Hindlimb muscle (tissue), 1 donor: ENCODE measurements around the gene C2CD3. TPM values are rescaled to one million over a fixed set of nuclear protein-coding genes. Genes with fewer than 3 reads are reported as not detected.

Experiments
- DNase-seq: peaks from one replicate; pipeline ENCODE4 v3.0.0-alpha.2; 2013
- polyA plus RNA-seq: library from polyadenylated mRNA; unstranded; fragments of 120-200 nt; gene quantifications from one replicate; pipeline ENCODE4 v1.2.1, GENCODE V29; 2013; ENCODE audit not compliant: insufficient read length

C2CD3 gene
- polyA plus RNA-seq, 1 donor: 25.4 TPM

DNA sequence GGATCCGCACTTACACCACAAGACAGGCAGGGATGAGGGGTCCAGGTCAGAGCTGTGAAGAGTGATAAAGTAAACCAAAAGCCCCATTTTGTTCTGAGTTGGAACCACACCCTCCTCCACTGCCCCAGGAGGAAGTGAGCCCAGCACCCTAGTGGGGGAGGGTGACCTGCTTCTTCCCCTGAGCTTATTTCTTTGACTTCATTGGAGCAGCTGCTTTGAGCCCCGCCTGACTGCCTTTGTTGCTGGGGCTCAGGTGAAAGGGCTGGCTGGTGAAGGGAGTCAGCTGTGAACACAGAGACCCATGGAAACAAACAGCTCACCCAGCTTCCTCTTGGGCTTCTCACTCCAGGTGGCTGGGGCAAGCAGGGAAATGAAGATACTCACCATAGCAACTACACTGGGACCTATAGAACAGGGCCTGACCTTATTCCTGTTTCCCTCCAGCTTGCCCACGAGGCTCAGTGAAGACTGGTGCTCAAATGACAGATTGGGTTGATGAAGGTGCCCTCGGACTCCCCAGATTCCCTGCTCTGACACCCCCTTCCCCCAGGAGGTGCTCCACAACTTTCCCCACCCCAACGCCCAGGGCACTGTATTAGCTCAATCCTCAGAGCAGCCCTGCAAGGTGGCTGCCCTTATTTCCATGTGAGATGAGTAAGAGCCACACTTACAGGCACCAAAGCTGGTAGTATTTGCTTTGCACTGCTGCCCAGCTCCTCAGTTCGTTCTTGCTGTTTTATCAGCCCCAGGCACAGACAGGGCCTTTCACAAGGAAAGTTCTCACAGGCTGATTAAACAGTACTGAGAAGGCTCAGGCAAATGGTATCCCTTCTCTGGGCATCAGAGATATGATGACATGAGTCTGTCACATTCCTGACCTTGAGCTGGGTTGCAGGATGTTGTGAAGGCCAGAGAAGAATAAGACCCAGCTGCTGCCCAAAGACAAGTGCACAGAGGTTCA is 190.5 kb downstream of the C2CD3 start:
- no peak for DNase-seq

DNA sequence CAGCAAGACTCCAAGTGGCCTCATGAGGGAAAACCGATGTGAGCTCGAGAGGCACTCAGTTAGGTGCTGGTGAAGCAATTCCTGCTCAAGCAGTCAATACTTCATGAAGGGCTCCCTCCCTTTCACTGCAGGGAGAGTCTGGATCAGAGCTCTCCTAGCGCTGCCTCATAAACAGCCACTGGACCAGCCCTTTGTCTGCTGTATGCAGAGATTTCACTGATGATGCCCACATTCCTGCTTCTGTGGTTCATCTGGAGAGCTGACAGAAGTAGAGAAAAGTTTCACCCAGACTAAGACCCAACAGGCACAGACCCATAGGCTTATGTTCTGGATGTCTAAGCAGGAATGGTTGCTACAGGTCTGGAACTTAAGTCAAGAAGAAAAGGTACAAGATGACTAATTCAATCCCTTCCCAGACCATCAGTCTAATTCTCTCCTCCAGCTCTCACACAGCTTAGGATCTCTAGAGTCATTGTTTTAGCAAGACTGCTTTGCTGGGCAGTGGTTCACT is 192.2 kb downstream of the C2CD3 start:
- DNase-seq: no peak

DNA sequence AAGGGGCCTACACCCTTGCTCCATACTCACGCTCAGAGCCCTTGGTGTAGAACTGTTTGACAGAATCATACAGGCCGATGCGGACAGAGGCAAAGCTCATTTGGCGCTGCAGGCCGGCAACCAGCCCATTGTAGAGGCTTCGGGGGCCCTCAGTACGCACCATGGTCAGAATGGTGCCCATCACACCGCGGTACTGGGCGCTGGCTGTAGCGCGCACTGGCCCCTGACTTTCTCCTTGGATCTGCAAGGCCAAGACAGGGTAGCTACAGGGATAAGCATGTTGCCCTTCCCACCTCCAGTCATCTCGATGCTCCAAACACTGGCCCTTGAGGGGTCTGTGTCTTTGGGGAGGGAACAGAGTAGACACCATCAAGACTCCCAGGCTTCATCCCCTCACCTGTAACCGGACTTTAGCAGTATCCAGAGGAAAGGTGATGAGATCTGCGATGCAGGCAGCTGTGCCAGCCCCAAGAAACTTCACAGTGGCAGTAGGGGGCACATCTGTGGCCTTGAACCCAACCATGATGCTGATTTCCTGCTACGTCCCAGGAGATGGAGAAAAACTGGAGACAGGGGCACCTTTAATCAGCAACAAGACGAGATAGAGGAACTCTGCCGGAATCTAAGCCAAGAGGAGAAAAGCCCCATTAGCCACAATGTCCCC is 192.8 kb downstream of the C2CD3 start:
- no peak for DNase-seq

DNA sequence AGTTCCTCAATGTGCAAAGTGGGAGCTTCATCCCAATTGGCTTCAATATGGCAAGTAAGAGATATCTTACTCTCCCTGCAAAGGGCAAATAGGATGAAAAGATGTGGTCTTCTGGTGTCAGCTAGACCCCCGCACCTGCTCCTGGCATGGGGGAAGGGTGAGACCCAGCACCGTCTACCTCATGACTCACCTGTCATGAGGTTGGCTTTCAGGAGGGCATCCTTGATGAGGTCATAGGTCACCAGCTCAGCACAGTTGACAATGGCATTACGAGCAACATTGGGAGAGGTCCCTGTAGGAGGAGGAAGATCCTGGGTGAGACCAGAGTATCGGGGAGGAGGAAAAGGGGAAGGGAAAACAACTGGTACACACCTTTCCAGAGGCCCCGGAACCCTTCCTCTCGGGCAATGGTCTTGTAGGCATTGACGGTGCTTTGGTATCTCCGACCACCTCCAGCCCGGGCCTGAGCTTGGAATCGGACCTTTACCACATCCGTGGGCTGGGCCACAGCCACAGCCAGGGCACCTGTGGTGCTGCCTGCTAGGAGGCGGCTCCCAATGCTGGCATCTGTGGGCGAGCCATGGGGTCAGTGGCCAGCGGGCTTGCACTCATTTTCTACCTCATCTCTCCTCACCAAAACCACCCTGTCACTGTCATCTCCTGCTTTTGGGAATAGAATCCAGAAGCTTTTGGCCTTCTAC is 194.2 kb downstream of the C2CD3 start:
- DNase-seq: no peak

DNA sequence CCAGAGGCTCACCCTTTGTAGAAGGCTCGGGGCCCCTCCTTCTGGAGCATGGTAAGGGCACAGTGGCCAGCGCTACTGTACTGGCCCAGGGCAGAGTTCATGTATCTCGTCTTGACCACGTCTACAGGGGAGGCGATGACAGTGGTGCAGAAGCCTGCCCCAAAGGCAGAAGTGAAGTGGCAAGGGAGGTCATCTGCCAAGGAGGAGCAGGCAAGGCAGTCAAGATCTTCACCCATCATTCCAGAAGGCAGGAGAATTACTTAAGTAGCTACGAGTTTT is 195.4 kb downstream of the C2CD3 start:
- no peak for DNase-seq

DNA sequence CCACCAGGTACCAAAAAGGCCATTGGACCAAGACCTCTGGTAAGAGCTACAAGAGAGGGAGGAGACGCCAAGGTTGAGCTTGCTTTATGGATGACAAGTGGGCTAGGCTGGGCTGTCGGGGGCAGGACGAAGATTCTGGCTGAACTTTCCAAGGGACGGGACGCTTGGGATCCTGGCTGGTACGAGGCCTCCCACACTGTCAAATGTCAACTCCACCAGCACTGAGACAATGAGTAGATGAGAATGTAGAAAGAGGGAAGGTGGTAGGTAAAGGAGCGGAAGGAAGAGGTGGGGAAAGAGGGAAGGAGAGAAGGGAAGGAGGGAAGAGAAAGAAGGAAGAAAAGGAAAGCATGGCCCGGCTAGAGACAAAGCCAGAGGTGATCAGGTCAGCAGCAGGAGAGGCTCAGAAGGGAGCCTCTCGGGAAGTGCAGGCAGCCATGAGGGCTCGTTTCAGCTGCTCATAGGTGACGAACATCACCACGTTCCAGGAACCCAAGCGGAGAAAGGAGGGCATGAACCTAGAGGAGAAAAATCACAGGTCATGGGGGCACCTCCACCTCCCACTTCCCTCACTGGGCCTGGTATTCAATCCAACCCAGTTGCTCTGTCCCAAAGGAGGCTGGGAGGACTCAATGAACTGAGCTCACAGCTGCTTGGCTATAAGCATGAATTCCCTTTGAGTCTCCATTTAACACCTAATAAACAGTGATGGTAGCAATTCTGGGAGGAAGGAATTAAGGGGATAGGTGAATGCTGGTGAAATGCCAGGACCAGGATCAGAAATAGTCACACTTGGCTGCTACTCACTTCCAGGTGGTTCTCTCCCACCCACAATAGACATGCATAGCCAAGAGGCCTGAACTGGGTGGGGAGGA is 196.0 kb downstream of the C2CD3 start:
- no peak for DNase-seq

DNA sequence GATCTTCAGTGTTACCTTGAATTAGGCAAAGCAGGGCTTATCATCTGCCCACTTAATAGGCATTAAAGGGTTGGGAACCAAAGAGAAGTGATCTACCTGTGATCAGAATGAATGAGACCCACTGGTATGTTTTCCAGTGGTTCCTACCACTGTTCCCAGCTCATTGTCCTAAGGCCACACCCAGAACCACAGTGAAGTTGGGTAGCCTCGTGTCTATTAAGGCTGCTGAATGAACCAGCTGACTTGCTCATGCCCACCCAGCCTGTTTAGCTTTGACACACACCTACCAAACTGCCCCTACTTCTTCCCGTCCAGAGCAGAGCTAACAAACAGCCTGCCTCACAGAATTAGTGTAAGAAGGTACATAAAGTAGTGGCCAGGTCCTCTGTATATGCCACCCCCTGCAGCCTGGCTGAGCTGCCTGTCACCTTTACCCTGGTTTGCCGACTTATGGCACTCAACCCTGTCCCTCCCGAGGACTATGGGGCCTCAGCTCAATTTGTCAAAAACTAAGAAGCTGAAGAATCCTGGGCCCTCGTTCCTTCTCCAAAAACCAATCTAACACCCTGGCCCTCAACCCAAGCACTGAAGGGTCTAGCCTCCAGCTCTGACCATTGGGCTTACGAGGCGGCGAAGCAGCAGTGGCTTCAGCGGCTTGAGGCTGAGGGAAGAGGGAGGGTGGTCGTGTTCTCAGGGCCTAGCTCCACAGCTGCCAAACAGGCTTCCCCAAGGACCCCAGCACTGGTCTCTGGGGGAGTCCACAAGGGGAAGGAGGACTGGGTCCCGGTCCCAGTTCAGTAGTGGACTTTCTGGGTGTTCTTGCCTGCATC is 198.0 kb downstream of the C2CD3 start:
- DNase-seq: no peak

DNA sequence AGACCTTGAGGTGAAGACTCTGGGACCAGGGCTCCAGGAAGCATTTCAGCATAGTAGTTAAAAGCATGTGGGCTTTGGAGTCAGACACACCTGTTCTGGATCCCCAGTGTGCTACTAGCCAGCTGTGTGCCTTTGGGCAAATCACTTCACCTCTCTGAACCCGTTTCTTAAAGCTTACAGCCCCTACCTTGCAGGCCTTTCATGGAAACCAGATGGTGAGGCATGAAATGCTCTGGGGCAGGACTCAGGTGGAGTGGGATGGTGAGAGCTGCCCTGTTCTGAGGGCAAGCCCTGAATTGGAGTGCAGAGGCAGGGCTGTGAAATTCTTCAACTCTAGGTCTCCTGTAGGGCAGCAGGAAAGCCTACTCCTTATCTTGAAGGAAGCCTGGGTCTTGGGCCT is 198.6 kb downstream of the C2CD3 start:
- no peak for DNase-seq

DNA sequence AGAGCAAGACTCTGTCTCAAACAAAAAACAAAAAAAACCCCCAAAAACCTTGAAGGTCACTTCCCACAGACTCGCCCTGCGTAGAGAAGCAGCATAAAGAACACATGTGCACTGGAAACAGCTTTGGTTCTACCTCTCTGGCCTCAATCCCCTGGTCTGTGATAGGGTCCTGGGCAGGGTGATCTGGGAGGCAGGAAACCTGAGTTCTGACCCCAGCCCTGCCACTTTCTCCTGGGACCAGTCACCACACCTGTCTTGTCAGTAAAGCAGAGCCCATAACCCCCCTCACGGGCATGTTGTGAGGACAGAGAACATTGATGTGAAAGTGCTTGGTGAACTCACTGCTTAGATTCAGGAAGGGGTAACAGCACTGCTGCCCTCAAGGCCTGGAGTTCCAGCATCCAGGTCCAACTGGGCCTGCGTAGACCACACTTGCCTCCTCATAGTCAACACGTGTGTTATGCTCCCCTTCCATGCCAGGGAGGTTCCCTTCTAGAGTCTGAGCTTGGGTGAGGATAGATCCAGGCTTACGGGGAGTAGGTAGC is 199.6 kb downstream of the C2CD3 start:
- no peak for DNase-seq

DNA sequence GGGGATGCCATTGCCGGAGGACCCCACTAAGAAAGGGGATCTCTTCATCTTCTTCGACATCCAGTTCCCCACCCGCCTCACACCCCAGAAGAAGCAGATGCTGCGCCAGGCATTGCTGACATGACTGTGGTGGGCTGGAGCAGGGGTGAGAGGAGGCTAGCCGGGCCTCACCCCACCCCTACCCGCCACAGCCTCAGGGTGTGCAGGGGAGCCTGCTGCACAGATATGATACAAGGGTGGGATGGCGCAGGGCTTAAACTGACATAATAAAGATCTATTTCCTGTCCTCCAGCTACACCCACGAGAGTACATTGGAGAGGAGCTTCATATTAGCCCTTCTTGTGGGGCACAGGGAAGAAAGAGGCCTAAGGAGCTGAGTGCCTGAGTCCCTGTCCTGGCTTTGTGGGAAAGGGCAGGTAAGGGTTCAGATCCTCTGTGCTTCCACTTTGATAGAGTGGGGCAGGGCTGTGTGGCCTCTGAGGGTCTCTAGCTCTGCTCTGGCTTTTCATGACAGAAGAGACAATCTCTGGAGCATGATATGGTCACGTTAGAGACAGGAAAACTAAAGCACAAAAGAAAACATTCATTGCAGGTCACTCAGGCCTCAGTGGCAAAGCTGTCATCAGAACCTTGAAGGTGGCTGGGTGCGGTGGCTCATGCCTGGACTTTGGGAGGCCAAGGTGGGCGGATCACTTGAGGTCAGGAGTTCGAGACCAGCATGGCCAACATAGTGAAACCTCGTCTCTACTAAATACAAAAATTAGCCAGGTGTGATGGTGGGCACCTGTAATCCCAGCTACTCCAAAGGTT is 200.6 kb downstream of the C2CD3 start:
- DNase-seq: no peak

DNA sequence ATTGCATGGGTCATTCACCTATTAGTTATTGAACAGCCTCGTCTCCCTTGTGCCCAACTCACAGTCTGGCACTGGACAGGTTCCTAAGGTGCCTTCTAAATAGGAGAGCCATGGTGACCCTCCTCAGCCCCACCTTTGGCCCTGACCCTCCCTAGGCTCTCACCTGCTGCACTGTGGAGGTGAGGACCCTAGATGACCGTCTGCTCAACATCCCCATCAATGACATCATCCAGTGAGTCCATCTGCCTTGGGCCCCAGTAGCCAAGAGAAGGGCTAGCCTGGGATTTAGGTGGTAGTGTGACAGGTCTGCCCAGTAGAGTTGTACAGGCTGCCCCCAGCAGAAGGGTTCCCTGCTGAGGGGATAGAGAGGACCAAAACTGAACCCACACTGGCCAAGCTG is 201.7 kb downstream of the C2CD3 start:
- no peak for DNase-seq

DNA sequence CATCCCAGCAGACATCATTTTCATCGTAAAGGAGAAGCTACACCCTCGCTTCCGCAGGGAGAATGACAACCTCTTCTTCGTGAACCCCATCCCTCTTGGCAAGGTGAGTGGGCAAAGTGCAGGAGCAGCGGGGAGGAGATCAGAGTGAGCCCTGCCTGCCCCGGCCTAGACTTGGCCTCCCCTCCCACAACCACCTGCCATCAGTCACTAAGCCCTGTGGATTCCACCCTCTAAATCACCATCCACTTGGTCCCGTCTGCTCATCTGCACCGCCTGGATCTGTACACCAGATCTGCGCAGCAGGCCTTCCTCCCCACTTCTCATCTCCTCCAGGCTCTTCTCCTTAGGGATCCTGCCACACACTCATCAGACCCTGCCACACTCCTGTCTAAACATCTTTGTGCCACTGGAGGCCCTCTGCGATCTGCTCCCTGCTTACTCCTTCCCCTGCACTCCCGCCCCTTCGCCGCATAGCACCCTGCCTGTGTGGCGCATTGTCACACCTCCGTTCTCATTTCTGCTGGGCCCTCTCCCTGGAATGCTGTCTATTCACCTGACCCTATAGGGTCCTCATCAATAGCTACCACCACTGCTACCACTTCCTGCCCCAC is 202.3 kb downstream of the C2CD3 start:
- DNase-seq: no peak

DNA sequence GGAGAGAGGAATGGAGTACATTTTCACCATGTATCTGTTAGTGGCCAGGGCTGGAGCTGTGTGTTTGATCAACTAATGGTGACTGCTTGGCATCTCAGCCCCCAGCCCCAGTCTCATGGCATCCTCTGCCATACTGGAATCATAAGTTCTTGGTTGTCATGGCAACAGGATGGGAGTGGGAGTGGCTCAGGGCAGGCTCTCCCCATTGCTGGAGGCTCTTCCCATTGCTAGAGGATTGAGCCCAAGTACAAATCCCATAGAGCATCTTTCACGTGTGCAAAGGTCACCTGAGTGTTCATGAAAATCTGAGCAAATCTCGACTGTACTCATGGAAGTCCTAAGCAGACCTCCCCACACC is 205.1 kb downstream of the C2CD3 start:
- no peak for DNase-seq

DNA sequence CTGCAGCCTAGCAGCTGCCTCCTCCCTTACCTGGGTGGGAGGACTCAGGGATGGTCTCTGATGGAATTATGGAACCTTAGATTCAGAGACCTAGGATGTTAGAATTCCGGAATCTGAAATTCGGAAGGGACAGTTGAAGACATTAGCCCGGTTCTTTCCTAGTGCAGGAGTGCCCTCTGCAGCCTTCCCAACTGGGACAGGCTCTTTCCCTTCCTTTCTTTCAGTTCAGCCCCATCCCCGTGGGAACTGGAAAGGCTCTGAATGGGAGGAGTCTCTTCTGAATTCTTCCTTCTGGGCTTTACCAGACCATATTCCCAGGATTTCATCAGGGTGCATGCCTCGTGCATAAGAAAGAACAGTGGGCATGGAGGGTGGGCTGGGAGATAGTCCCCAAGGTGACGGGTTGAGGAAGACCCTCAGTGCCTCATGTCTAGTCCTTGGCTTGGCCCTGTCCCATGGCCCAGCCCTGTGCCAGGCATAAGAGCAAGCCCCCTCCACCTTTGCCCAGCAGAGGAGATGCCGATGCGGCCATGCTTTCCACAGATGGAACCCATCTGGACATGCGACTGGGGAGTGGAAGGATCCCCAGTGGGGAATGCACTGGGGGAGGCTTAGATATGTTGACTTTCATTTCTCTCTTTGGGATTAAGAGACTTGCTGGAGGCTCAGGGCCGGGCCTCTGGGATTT is 205.6 kb downstream of the C2CD3 start:
- DNase-seq: no peak

DNA sequence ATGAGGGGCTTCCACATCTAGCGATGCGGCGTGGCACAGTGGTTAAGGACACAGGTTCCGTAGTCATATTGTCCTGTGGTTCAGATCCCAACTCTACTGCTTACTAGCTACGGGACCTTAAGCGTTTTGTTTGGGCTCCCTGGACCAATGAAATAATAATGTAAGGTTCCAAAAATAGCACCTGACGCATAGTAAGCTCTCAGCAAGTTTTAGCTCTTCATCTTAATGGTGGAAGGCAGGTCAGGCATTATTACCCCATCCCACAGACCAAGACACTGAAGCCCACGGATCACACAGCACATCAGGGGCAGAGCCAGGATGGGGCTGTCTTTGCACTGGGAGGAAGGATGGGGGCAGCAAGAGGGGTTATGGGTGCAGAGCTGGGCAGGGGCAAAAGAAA is 206.9 kb downstream of the C2CD3 start:
- no peak for DNase-seq
